Activated T-helper 17 cell treated with anti-CD3 and anti-CD28 coated beads, Interleukin-2, amount 50 U/mL, for 72 hours (primary cell): ENCODE results near the gene OR52W1. TPM values are rescaled to one million over a fixed set of nuclear protein-coding genes. Genes with fewer than 3 reads are reported as not detected.
A peak's percentile ranks its signal among the peaks of the same experiment; 100 is the strongest.
"Not testable (repeated sequence)": the region's sequence is repeated elsewhere in the genome, so short reads cannot be mapped to it uniquely, and the experiment has no call there.

Source experiments
- ATAC-seq: fragments of 150-1000 bp; cut with Tn5 transposase; replicated peaks from 2 replicates; pipeline ENCODE4 v1.10.0; 2021; ENCODE audit warnings: mild to moderate bottlenecking, moderate library complexity
- H3K27ac Mint-ChIP-seq: one replicate; pipeline ENCODE4 v1.8.0; 2022; ENCODE audit warnings: mixed read lengths
- H3K27me3 Mint-ChIP-seq: one replicate; pipeline ENCODE4 v1.8.0; 2022; ENCODE audit warnings: mixed read lengths
- H3K36me3 Mint-ChIP-seq: one replicate; pipeline ENCODE4 v1.8.0; 2022; ENCODE audit warnings: low read depth, mild to moderate bottlenecking, mixed read lengths
- H3K4me1 Mint-ChIP-seq: one replicate; pipeline ENCODE4 v1.8.0; 2022; ENCODE audit warnings: mixed read lengths
- H3K4me3 Mint-ChIP-seq: one replicate; pipeline ENCODE4 v1.8.0; 2022; ENCODE audit warnings: mild to moderate bottlenecking, mixed read lengths
- H3K9me3 Mint-ChIP-seq: one replicate; pipeline ENCODE4 v1.8.0; 2022; ENCODE audit warnings: mixed read lengths
- total RNA-seq, 2 donors: library from RNA; stranded (reverse); gene quantifications; one replicate each; pipeline ENCODE4 v1.2.3, GENCODE V29; 2022

OR52W1 gene
- total RNA-seq, 2 donors from 2014 or later, result not detected

GRCh38 chr11:6232899-6233298 is 33.9 kb downstream of the OR52W1 start:
- Mint-ChIP-seq H3K9me3 (no peaks in the 10 kb centered on the region), H3K4me1 (peaks cover 43% of the 10 kb centered on the region), H3K4me3 (peak overlapping the region; percentile 88), H3K27me3 (no peaks in the 10 kb centered on the region), H3K27ac (peak overlapping the region; percentile 89), H3K36me3 (peaks cover 7% of the 10 kb centered on the region)
- no peak for ATAC-seq

- Mint-ChIP-seq H3K27me3 (no peaks in the 10 kb centered on the region), H3K9me3 (no peaks in the 10 kb centered on the region), H3K4me1 (peaks cover 41% of the 10 kb centered on the region), H3K27ac (peak overlapping the region; percentile 89), H3K4me3 (peak overlapping the region; percentile 88), H3K36me3 (peaks cover 5% of the 10 kb centered on the region)
- no peak for ATAC-seq
Measured at GRCh38 chr11:6233984-6234386, 35.0 kb downstream of the OR52W1 start.

- H3K4me1 Mint-ChIP-seq, result peaks cover 36% of the 10 kb centered on the region
- H3K9me3 Mint-ChIP-seq, result no peaks in the 10 kb centered on the region
- peaks cover 5% of the 10 kb centered on the region for H3K36me3 Mint-ChIP-seq
- ATAC-seq, result peak; percentile 92
- peak within 1 kb of the TSS; percentile 88 for H3K4me3 Mint-ChIP-seq
- no peaks in the 10 kb centered on the region for H3K27me3 Mint-ChIP-seq
- peak within 1 kb of the TSS; percentile 89 for H3K27ac Mint-ChIP-seq
Measured at GRCh38 chr11:6234387-6235107, 35.5 kb downstream of the OR52W1 start, which contains the start of gene FHIP1B. Gene FHIP1B (minus strand): TSS chr11:6234636. CDS start chr11:6224516, 10,120 bp downstream.

- no peak overlapping the region for H3K27ac Mint-ChIP-seq
- peaks cover 3% of the 10 kb centered on the region for H3K27me3 Mint-ChIP-seq
- no peaks in the 10 kb centered on the region for H3K9me3 Mint-ChIP-seq
- no peak for ATAC-seq
- no peak overlapping the region for H3K4me3 Mint-ChIP-seq
- H3K36me3 Mint-ChIP-seq, result no peaks in the 10 kb centered on the region
- peaks cover 14% of the 10 kb centered on the region for H3K4me1 Mint-ChIP-seq
Measured at GRCh38 chr11:6237266-6237665, 38.2 kb downstream of the OR52W1 start.

GRCh38 chr11:6237761-6238302 is 38.8 kb downstream of the OR52W1 start:
- no peak overlapping the region for H3K4me3 Mint-ChIP-seq
- H3K9me3 Mint-ChIP-seq, result no peaks in the 10 kb centered on the region
- ATAC-seq, result no peak
- peaks cover 5% of the 10 kb centered on the region for H3K27me3 Mint-ChIP-seq
- H3K36me3 Mint-ChIP-seq, result no peaks in the 10 kb centered on the region
- H3K4me1 Mint-ChIP-seq, result peaks cover 13% of the 10 kb centered on the region
- no peak overlapping the region for H3K27ac Mint-ChIP-seq

- no peak within 1 kb of the TSS for H3K4me3 Mint-ChIP-seq
- ATAC-seq, result no peak
- H3K27ac Mint-ChIP-seq, result no peak within 1 kb of the TSS
- peaks cover 7% of the 10 kb centered on the region for H3K4me1 Mint-ChIP-seq
- H3K36me3 Mint-ChIP-seq, result no peaks in the 10 kb centered on the region
- H3K9me3 Mint-ChIP-seq, result no peaks in the 10 kb centered on the region
- peaks cover 7% of the 10 kb centered on the region for H3K27me3 Mint-ChIP-seq
Measured at GRCh38 chr11:6238902-6239301, 39.9 kb downstream of the OR52W1 start, which contains the start of gene CNGA4. Gene CNGA4 (plus strand): TSS chr11:6239089. CDS start chr11:6239207, 118 bp downstream.

DNA sequence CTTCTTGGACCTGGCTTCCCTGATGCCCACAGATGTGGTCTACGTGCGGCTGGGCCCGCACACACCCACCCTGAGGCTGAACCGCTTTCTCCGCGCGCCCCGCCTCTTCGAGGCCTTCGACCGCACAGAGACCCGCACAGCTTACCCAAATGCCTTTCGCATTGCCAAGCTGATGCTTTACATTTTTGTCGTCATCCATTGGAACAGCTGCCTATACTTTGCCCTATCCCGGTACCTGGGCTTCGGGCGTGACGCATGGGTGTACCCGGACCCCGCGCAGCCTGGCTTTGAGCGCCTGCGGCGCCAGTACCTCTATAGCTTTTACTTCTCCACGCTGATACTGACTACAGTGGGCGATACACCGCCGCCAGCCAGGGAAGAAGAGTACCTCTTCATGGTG is 41.1 kb downstream of the OR52W1 start:
- Mint-ChIP-seq H3K27ac (no peak overlapping the region), H3K4me1 (peaks cover 3% of the 10 kb centered on the region), H3K4me3 (no peak overlapping the region), H3K36me3 (no peaks in the 10 kb centered on the region), H3K9me3 (no peaks in the 10 kb centered on the region), H3K27me3 (peaks cover 11% of the 10 kb centered on the region)
- ATAC-seq, result no peak

GRCh38 chr11:6240781-6241180 is 41.8 kb downstream of the OR52W1 start:
- Mint-ChIP-seq H3K36me3 (no peaks in the 10 kb centered on the region), H3K27me3 (peaks cover 11% of the 10 kb centered on the region), H3K9me3 (no peaks in the 10 kb centered on the region), H3K4me3 (no peak overlapping the region), H3K27ac (no peak overlapping the region), H3K4me1 (no peaks in the 10 kb centered on the region)
- ATAC-seq, result no peak

- no peak for ATAC-seq
- H3K27ac Mint-ChIP-seq, result no peak overlapping the region
- no peaks in the 10 kb centered on the region for H3K4me1 Mint-ChIP-seq
- H3K4me3 Mint-ChIP-seq, result no peak overlapping the region
- peaks cover 11% of the 10 kb centered on the region for H3K27me3 Mint-ChIP-seq
- no peaks in the 10 kb centered on the region for H3K9me3 Mint-ChIP-seq
- no peaks in the 10 kb centered on the region for H3K36me3 Mint-ChIP-seq
Measured at GRCh38 chr11:6241316-6241715, 42.3 kb downstream of the OR52W1 start.

DNA sequence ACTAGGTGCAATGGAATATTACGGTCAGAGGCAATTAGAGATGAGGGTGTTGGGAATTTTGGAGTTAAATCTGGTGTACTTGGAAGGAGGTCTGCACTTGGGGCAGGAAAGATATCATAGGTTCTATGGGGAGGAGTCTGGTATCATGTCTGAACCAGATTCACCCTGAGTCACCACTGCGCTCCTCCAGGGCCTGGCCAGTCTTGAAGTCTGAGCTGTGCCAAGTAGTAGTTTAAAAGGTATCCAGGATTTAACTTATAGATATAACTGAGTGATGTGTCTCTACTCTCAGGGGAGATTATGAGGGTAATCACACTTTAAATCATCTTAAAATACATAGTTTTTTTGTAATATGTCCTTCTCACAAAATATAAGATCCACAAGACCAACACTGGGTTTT is 46.5 kb downstream of the OR52W1 start:
- H3K27me3 Mint-ChIP-seq, result peaks cover 11% of the 10 kb centered on the region
- H3K27ac Mint-ChIP-seq, result no peak overlapping the region
- no peak overlapping the region for H3K4me3 Mint-ChIP-seq
- H3K36me3 Mint-ChIP-seq, result no peaks in the 10 kb centered on the region
- no peaks in the 10 kb centered on the region for H3K4me1 Mint-ChIP-seq
- no peak for ATAC-seq
- H3K9me3 Mint-ChIP-seq, result no peaks in the 10 kb centered on the region

GRCh38 chr11:6248248-6248647 is 49.2 kb downstream of the OR52W1 start:
- ATAC-seq, result no peak
- H3K27me3 Mint-ChIP-seq, result peaks cover 3% of the 10 kb centered on the region
- H3K36me3 Mint-ChIP-seq, result no peaks in the 10 kb centered on the region
- H3K4me1 Mint-ChIP-seq, result no peaks in the 10 kb centered on the region
- no peak overlapping the region for H3K4me3 Mint-ChIP-seq
- H3K9me3 Mint-ChIP-seq, result no peaks in the 10 kb centered on the region
- no peak overlapping the region for H3K27ac Mint-ChIP-seq

GRCh38 chr11:6248897-6249296 is 49.9 kb downstream of the OR52W1 start:
- not testable (repeated sequence) for H3K27me3 Mint-ChIP-seq, H3K4me3 Mint-ChIP-seq, H3K36me3 Mint-ChIP-seq, H3K4me1 Mint-ChIP-seq, H3K27ac Mint-ChIP-seq, H3K9me3 Mint-ChIP-seq, ATAC-seq

Other genes starting within 250 kb of the OR52W1 start
- not detected for gene OR56A5, start 230.7 kb upstream of the OR52W1 start, total RNA-seq
- not detected for gene OR52L1, start 212.2 kb upstream of the OR52W1 start, total RNA-seq
- gene OR56A4, start 192.3 kb upstream of the OR52W1 start, total RNA-seq, result not detected
- gene OR56A1, start 168.5 kb upstream of the OR52W1 start, total RNA-seq, result not detected
- not detected for gene OR56B4, start 91.5 kb upstream of the OR52W1 start, total RNA-seq
- not detected for gene OR52B2, start 28.9 kb upstream of the OR52W1 start, total RNA-seq
- not detected for gene C11orf42, start 6.3 kb downstream of the OR52W1 start, total RNA-seq
- 10 to 100 TPM; 16.9 to 25.4 TPM for gene FHIP1B, start 35.4 kb downstream of the OR52W1 start, total RNA-seq
- gene CNGA4, start 39.9 kb downstream of the OR52W1 start, total RNA-seq, result under 1 TPM in 1 of 2 donors, not detected in 1; 0.24 TPM
- not detected for gene CCKBR, start 60.6 kb downstream of the OR52W1 start, total RNA-seq
- 10 to 100 TPM in 1 of 2 donors, 1 to 10 TPM in 1; 7.6 to 37.2 TPM for gene CAVIN3, start 121.3 kb downstream of the OR52W1 start, total RNA-seq
- gene SMPD1, start 191.2 kb downstream of the OR52W1 start, total RNA-seq, result 10 to 100 TPM; 12.9 to 15.2 TPM
- 10 to 100 TPM; 46.1 to 62.5 TPM for gene APBB1, start 219.9 kb downstream of the OR52W1 start, total RNA-seq
- gene HPX, start 241.8 kb downstream of the OR52W1 start, total RNA-seq, result 1 to 10 TPM in 1 of 2 donors, under 1 TPM in 1; 0.58 to 1.3 TPM